IMR-90 (cell line): ENCODE measurements around the gene MAB21L3. TPM values are rescaled to one million over a fixed set of nuclear protein-coding genes. Genes with fewer than 3 reads are reported as not detected.

Experiments used
- ATAC-seq: fragments of 200-7000 bp; cut with Tn5 transposase; 2 replicates; pipeline ENCODE4 v1.9.1; 2020; ENCODE audit warnings: low read depth, mild to moderate bottlenecking, moderate library complexity
- BruUV-seq: library from RNA; stranded (reverse); fragments of 400-500 nt; replicated peaks from 2 replicates; lab custom pipeline; 2021; lab: Mats Ljungman, UMichigan
- CTCF ChIA-PET: fragments of 300-600 bp; formaldehyde crosslinking; extraction: SDS; loops from one replicate; lab custom pipeline; 2021; ENCODE audit warnings: antibody characterized with exemption; lab: Yijun Ruan, JAX
- POLR2A ChIA-PET: fragments of 300-600 bp; sonication (Branson Sonifier 250); formaldehyde crosslinking; loops from one replicate; lab custom pipeline; 2022; ENCODE audit warnings: antibody characterized with exemption; ENCODE audit not compliant: unreplicated experiment; lab: Charles Lee
- DNase-seq: peaks from one replicate; pipeline ENCODE4 v3.0.0; 2013
- H2AFZ ChIP-seq: replicated peaks from 2 replicates; pipeline ENCODE3; 2013; ENCODE audit warnings: low read length, mild to moderate bottlenecking; ENCODE audit not compliant: poor library complexity
- H2AK5ac ChIP-seq: 2 replicates; pipeline ENCODE4 v1.6.1; 2013; ENCODE audit warnings: low read depth, low read length, inconsistent platforms
- H2AK9ac ChIP-seq: replicated peaks from 2 replicates; pipeline ENCODE3; 2013; ENCODE audit warnings: mild to moderate bottlenecking, low read depth, low read length, moderate library complexity; ENCODE audit not compliant: poor library complexity
- H2BK120ac ChIP-seq: 2 replicates; pipeline ENCODE4 v1.6.1; 2013; ENCODE audit warnings: low read depth, low read length, inconsistent platforms
- H2BK15ac ChIP-seq: 3 replicates; pipeline ENCODE4 v1.6.1; 2013; ENCODE audit warnings: low read depth, low read length, inconsistent platforms
- H2BK20ac ChIP-seq: 2 replicates; pipeline ENCODE4 v1.6.1; 2013; ENCODE audit warnings: low read depth, mild to moderate bottlenecking, inconsistent platforms, low read length, moderate library complexity
- H2BK5ac ChIP-seq: 2 replicates; pipeline ENCODE4 v1.6.1; 2013; ENCODE audit warnings: mild to moderate bottlenecking, low read depth, low read length, inconsistent platforms; ENCODE audit not compliant: poor library complexity, severe bottlenecking
- H3K14ac ChIP-seq: replicated peaks from 2 replicates; pipeline ENCODE4 v1.6.1; 2013; ENCODE audit warnings: low read depth, low read length, inconsistent platforms
- H3K18ac ChIP-seq: 2 replicates; pipeline ENCODE4 v1.6.1; 2013; ENCODE audit warnings: low read depth, low read length, control low read depth
- H3K23ac ChIP-seq: 2 replicates; pipeline ENCODE4 v1.6.1; 2013; ENCODE audit warnings: low read depth, low read length, inconsistent platforms
- H3K27ac ChIP-seq: 2 replicates; pipeline ENCODE4 v1.5.1; 2013; ENCODE audit warnings: mild to moderate bottlenecking, control low read depth, low read length; ENCODE audit not compliant: insufficient read depth
- H3K27me3 ChIP-seq: 2 replicates; pipeline ENCODE4 v1.6.1; 2013; ENCODE audit warnings: low read length; ENCODE audit not compliant: control insufficient read depth, insufficient read depth
- H3K36me3 ChIP-seq: 2 replicates; pipeline ENCODE4 v1.6.1; 2013; ENCODE audit warnings: low read length, mixed read lengths; ENCODE audit not compliant: control insufficient read depth, insufficient read depth
- H3K4ac ChIP-seq: 2 replicates; pipeline ENCODE4 v1.6.1; 2013; ENCODE audit warnings: low read depth, low read length, inconsistent platforms
- H3K4me1 ChIP-seq: 2 replicates; pipeline ENCODE4 v1.6.1; 2013; ENCODE audit warnings: low read length, mixed read lengths; ENCODE audit not compliant: control insufficient read depth, insufficient read depth
- H3K4me2 ChIP-seq: 2 replicates; pipeline ENCODE4 v1.6.1; 2013; ENCODE audit warnings: low read depth, mild to moderate bottlenecking, control low read depth, low read length, moderate library complexity
- H3K4me3 ChIP-seq: 2 replicates; pipeline ENCODE4 v1.5.1; 2013; ENCODE audit warnings: low read depth, mild to moderate bottlenecking, control low read depth, low read length, moderate library complexity; ENCODE audit not compliant: insufficient read depth
- H3K56ac ChIP-seq: 2 replicates; pipeline ENCODE4 v1.6.1; 2013; ENCODE audit warnings: low read length, inconsistent platforms; ENCODE audit not compliant: insufficient read depth; ENCODE audit errors: extremely low read depth
- H3K79me1 ChIP-seq, 2 experiments: 2 replicates each; pipeline ENCODE4 v1.6.1; 2013; ENCODE audit warnings: low read length in 2 of 2, inconsistent platforms in 1 of 2, low read depth in 1 of 2
- H3K9ac ChIP-seq: 2 replicates; pipeline ENCODE4 v1.6.1; 2013; ENCODE audit warnings: low read depth, low read length, control low read depth
- H3K9me1 ChIP-seq: 2 replicates; pipeline ENCODE4 v1.6.1; 2013; ENCODE audit warnings: low read length, inconsistent platforms; ENCODE audit not compliant: insufficient read depth
- H3K9me3 ChIP-seq: 2 replicates; pipeline ENCODE4 v1.6.1; 2013; ENCODE audit warnings: low read length; ENCODE audit not compliant: control insufficient read depth, insufficient read depth
- H4K20me1 ChIP-seq: 2 replicates; pipeline ENCODE4 v1.6.1; 2013; ENCODE audit warnings: low read length, inconsistent platforms; ENCODE audit not compliant: insufficient read depth
- H4K5ac ChIP-seq: 2 replicates; pipeline ENCODE4 v1.6.1; 2013; ENCODE audit warnings: mild to moderate bottlenecking, low read depth, low read length, control low read depth
- H4K8ac ChIP-seq, 2 experiments: 2 replicates each; pipeline ENCODE4 v1.6.1; 2013; ENCODE audit warnings: low read depth in 2 of 2, low read length in 2 of 2, control low read depth in 1 of 2, inconsistent platforms in 1 of 2
- H4K91ac ChIP-seq: 2 replicates; pipeline ENCODE4 v1.6.1; 2013; ENCODE audit warnings: low read depth, low read length, inconsistent platforms; ENCODE audit not compliant: insufficient read depth
- BHLHE40 ChIP-seq: fragments of 150-350 bp; IDR thresholded peaks from 2 replicates; pipeline ENCODE4 v1.6.1; 2016; ENCODE audit warnings: mild to moderate bottlenecking, low read depth, low read length
- CEBPB ChIP-seq: IDR thresholded peaks from 2 replicates; pipeline ENCODE4 v1.6.1; 2012; ENCODE audit warnings: low read depth, low read length, improper control_type of control experiment
- CHD1 ChIP-seq: IDR thresholded peaks from 2 replicates; pipeline ENCODE4 v1.6.1; 2012; ENCODE audit warnings: low read depth, low read length, improper control_type of control experiment
- FOS ChIP-seq: fragments of 150-350 bp; IDR thresholded peaks from 2 replicates; pipeline ENCODE4 v1.6.1; 2016; ENCODE audit warnings: low read depth, low read length
- MAFK ChIP-seq: IDR thresholded peaks from 2 replicates; pipeline ENCODE4 v1.6.1; 2012; ENCODE audit warnings: low read depth, low read length, improper control_type of control experiment
- MAZ ChIP-seq: IDR thresholded peaks from 2 replicates; pipeline ENCODE4 v1.6.1; 2012; ENCODE audit warnings: low read depth, mild to moderate bottlenecking, low read length, improper control_type of control experiment, moderate library complexity, borderline replicate concordance
- MXI1 ChIP-seq: IDR thresholded peaks from 2 replicates; pipeline ENCODE4 v1.6.1; 2012; ENCODE audit warnings: low read depth, mild to moderate bottlenecking, low read length, moderate library complexity, borderline replicate concordance
- NFE2L2 ChIP-seq: fragments of 150-350 bp; IDR thresholded peaks from 2 replicates; pipeline ENCODE4 v1.6.1; 2016; ENCODE audit warnings: low read depth, mild to moderate bottlenecking, low read length
- POLR2A ChIP-seq: IDR thresholded peaks from 2 replicates; pipeline ENCODE4 v1.6.1; 2012; ENCODE audit warnings: mild to moderate bottlenecking, low read depth, low read length
- RAD21 ChIP-seq: IDR thresholded peaks from 2 replicates; pipeline ENCODE4 v1.6.1; 2012; ENCODE audit warnings: low read length, improper control_type of control experiment
- RCOR1 ChIP-seq: IDR thresholded peaks from 2 replicates; pipeline ENCODE4 v1.6.1; 2012; ENCODE audit warnings: mild to moderate bottlenecking, low read length, improper control_type of control experiment; ENCODE audit not compliant: insufficient replicate concordance
- RFX5 ChIP-seq: IDR thresholded peaks from 2 replicates; pipeline ENCODE4 v1.8.0; 2012; ENCODE audit warnings: low read depth, mild to moderate bottlenecking, low read length, moderate library complexity
- SMC3 ChIP-seq: fragments of 150-350 bp; IDR thresholded peaks from 2 replicates; pipeline ENCODE4 v1.6.1; 2016; ENCODE audit warnings: low read depth, mild to moderate bottlenecking, antibody characterized with exemption, low read length, moderate library complexity
- WGBS, 2 experiments: methylation state at CpG; one replicate each; pipeline versions ENCODE4 v1.1.5 to v1.1.7; 2013; ENCODE audit warnings: missing lambda C conversion rate in 2 of 2; ENCODE audit not compliant: insufficient read length in 1 of 2; ENCODE audit errors: extremely low coverage in 2 of 2; 5-methylcytosine and 5-hydroxymethylcytosine counted together
- dilution Hi-C: fragments of 300-500 bp; cut with HindIII; formaldehyde crosslinking; loops from one replicate; pipeline ENCODE4 v1.14.3; 2018; ENCODE audit warnings: low sequenced_read_pairs; ENCODE audit not compliant: unreplicated experiment
- in situ Hi-C: fragments of 300-500 bp; cut with MboI; formaldehyde crosslinking; loops from 3 replicates; pipeline ENCODE4 v1.14.3; 2019; ENCODE audit warnings: low sequenced_read_pairs, inconsistent platforms, mixed read lengths
- intact Hi-C: fragments of 100-400 bp; cut with micrococcal nuclease; formaldehyde crosslinking; loops from 2 replicates; pipeline ENCODE4 v1.10.0; 2022
- polyA plus RNA-seq, 3 experiments: library from polyadenylated mRNA; depleted of rRNA; stranded (reverse); fragments of >200 nt; gene quantifications; 2 replicates each; pipeline ENCODE4 v1.2.3, GENCODE V29; 2012; ENCODE audit warnings: low replicate concordance in 1 of 3
- total RNA-seq: library from RNA; depleted of rRNA; stranded (reverse); fragments of >200 nt; gene quantifications from 2 replicates; pipeline ENCODE4 v1.2.3, GENCODE V29; 2012
- TF ChIP-seq, protein P1 (sequence below): fragments of 150-350 bp; IDR thresholded peaks from 2 replicates; pipeline ENCODE4 v1.6.1; 2017; ENCODE audit warnings: mild to moderate bottlenecking, antibody characterized with exemption, low read length, low read depth
- TF ChIP-seq, protein P2 (sequence below): conservative IDR thresholded peaks from 2 replicates; pipeline ENCODE4 v1.5.1; 2012; ENCODE audit warnings: mild to moderate bottlenecking, low read depth, low read length, improper control_type of control experiment
- TF ChIP-seq, protein P3 (sequence below): fragments of 150-350 bp; IDR thresholded peaks from 2 replicates; pipeline ENCODE4 v1.6.1; 2016; ENCODE audit warnings: low read depth, mild to moderate bottlenecking, low read length, moderate library complexity, borderline replicate concordance

MAB21L3 gene
- total and polyA plus RNA-seq, 2 of the 4 experiments (the other 2 are of a cell fraction) = not detected

DNA sequence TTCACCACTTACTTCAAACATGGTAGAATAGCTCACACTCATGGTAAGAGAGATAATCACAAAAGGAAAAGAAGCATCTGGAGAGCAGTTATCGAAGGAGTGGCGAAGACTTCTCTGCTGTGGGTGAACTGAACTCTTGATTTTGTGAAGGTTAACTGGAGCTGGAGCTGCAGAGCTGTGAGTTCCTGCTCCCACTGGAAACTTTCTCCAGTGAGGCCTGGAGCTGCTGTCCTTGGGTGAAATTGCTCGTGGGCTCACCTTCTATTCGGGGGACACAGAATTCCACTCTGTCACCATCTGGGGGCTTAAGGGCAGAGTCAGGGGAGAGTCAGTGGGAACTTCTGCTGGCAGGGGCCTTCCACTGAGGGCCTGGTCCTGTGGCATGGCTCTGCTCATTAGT is 45.9 kb downstream of the MAB21L3 start:
- dilution Hi-C loops (no loop called here), intact Hi-C loops (no loop called here), in situ Hi-C loops (no loop called here)
- no peaks in the 10 kb centered on the region for H3K4me1 ChIP-seq
- H4K8ac ChIP-seq = no peak overlapping the region
- H3K18ac ChIP-seq = no peak overlapping the region
- H2BK15ac ChIP-seq = no peak overlapping the region
- DNase-seq (no peak), ATAC-seq (no peak)
- H2AK5ac ChIP-seq = no peak overlapping the region
- H4K91ac ChIP-seq = no peak overlapping the region
- no peak overlapping the region for H2AFZ ChIP-seq
- H2BK120ac ChIP-seq = no peak overlapping the region
- POLR2A ChIA-PET = no interaction called here
- H4K20me1 ChIP-seq = no peaks in the 10 kb centered on the region
- no peaks in the 10 kb centered on the region for H3K36me3 ChIP-seq
- H3K14ac ChIP-seq = no peak overlapping the region
- CTCF ChIA-PET = interaction anchor here (1.1 kb wide), 1 partner anchor 328 kb away, joined by 3 read pairs; no protein-coding TSS in a partner anchor
- no TSS peak for BruUV-seq
- no peak overlapping the region for H3K4me2 ChIP-seq
- H3K9me3 ChIP-seq = no peaks in the 10 kb centered on the region
- H2BK5ac ChIP-seq = no peak overlapping the region
- WGBS, 2 experiments = no CpG with 5 or more reads among the region's 4 CpGs
- H2BK20ac ChIP-seq = no peak overlapping the region
- no peak overlapping the region for H3K4me3 ChIP-seq
- H3K27me3 ChIP-seq = peaks cover 25% of the 10 kb centered on the region
- no peak overlapping the region for H2AK9ac ChIP-seq
- no peak for TF ChIP-seq SMC3
- TF ChIP-seq BHLHE40 = no peak
- no peak for TF ChIP-seq RAD21
- TF ChIP-seq FOS = no peak
- TF ChIP-seq NFE2L2 = no peak
- TF ChIP-seq CHD1 = no peak
- TF ChIP-seq RCOR1 = no peak
- TF ChIP-seq, protein P1, sequence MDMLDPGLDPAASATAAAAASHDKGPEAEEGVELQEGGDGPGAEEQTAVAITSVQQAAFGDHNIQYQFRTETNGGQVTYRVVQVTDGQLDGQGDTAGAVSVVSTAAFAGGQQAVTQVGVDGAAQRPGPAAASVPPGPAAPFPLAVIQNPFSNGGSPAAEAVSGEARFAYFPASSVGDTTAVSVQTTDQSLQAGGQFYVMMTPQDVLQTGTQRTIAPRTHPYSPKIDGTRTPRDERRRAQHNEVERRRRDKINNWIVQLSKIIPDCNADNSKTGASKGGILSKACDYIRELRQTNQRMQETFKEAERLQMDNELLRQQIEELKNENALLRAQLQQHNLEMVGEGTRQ = no peak
- TF ChIP-seq, protein P2, sequence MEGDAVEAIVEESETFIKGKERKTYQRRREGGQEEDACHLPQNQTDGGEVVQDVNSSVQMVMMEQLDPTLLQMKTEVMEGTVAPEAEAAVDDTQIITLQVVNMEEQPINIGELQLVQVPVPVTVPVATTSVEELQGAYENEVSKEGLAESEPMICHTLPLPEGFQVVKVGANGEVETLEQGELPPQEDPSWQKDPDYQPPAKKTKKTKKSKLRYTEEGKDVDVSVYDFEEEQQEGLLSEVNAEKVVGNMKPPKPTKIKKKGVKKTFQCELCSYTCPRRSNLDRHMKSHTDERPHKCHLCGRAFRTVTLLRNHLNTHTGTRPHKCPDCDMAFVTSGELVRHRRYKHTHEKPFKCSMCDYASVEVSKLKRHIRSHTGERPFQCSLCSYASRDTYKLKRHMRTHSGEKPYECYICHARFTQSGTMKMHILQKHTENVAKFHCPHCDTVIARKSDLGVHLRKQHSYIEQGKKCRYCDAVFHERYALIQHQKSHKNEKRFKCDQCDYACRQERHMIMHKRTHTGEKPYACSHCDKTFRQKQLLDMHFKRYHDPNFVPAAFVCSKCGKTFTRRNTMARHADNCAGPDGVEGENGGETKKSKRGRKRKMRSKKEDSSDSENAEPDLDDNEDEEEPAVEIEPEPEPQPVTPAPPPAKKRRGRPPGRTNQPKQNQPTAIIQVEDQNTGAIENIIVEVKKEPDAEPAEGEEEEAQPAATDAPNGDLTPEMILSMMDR = no peak
- TF ChIP-seq, protein P3, sequence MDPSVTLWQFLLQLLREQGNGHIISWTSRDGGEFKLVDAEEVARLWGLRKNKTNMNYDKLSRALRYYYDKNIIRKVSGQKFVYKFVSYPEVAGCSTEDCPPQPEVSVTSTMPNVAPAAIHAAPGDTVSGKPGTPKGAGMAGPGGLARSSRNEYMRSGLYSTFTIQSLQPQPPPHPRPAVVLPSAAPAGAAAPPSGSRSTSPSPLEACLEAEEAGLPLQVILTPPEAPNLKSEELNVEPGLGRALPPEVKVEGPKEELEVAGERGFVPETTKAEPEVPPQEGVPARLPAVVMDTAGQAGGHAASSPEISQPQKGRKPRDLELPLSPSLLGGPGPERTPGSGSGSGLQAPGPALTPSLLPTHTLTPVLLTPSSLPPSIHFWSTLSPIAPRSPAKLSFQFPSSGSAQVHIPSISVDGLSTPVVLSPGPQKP = no peak
- TF ChIP-seq MAFK = no peak
- no peak for TF ChIP-seq CEBPB
- no peak for TF ChIP-seq POLR2A
- no peak for TF ChIP-seq MAZ
- TF ChIP-seq RFX5 = no peak
- TF ChIP-seq MXI1 = no peak
- no peak overlapping the region for H3K56ac ChIP-seq
- no peaks in the 10 kb centered on the region for H3K79me1 ChIP-seq
- no peak overlapping the region for H3K4ac ChIP-seq
- no peak overlapping the region for H3K27ac ChIP-seq
- H4K5ac ChIP-seq = no peak overlapping the region
- H3K23ac ChIP-seq = no peak overlapping the region
- H3K9me1 ChIP-seq = no peaks in the 10 kb centered on the region
- H3K9ac ChIP-seq = no peak overlapping the region
